ENCODE data around the gene ETS1. TPM values are rescaled to one million over a fixed set of nuclear protein-coding genes. Genes with fewer than 3 reads are reported as not detected.

The ETS1 gene
- total RNA-seq, 1 experiment from 2014 or later = 29.9 TPM

DNA sequence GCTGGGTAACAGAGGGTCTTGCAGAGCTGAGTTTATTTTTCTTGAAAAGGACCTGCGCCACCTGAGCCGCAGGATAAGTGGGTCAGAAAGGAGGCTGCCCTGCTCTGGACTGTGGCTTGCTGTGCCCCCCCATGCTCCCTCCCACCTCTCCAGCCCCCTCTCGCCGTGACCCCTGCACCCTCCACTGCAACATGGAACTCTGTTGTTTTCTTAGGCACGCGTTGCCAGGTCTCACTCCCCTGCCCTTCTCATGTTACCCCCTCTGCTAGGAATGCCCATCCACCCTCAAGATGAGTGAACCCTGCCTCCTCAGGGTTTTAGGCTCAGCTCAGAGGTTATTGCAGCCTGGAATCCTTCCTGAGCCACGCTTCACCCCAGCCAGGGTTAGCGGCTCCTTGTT lies 10.8 kb downstream of the ETS1 start:
- H3K4me1 ChIP-seq (ENCODE audit: insufficient read depth, low read length) = peaks cover 26% of the 10 kb centered on the region
- peaks cover 59 to 80% of the 10 kb centered on the region in 2 experiments for H3K4me1 Mint-ChIP-seq

More for the DNA sequence above, 10.8 kb downstream of the ETS1 start:
- peak overlapping the region in 1 of 3 experiments; percentile 83; a peak in 3 of 7 replicates for H3K27ac Mint-ChIP-seq
- Histone ChIP-seq H3K27me3 (ENCODE audit: insufficient read depth, low read length) (no peaks in the 10 kb centered on the region), H4K5ac (ENCODE audit: insufficient read length, low read depth, low read length) (no peak overlapping the region), H3T11ph (ENCODE audit: low read length) (no peak overlapping the region), H4K20me1 (ENCODE audit: control insufficient read depth, insufficient read depth, insufficient read length) (no peaks in the 10 kb centered on the region), H3K9me3 (ENCODE audit: control insufficient read depth, low read depth, low read length) (no peaks in the 10 kb centered on the region), H2BK120ac (ENCODE audit: low read depth, low read length, poor library complexity, severe bottlenecking) (no peak overlapping the region), H3K56ac (ENCODE audit: insufficient read length, low read depth, low read length) (no peak overlapping the region), H4K91ac (ENCODE audit: insufficient read length, low read depth, low read length) (no peak overlapping the region), H3K27ac (ENCODE audit: insufficient read length, low read depth, low read length) (no peak overlapping the region), H3K79me2 (ENCODE audit: insufficient read depth, low read length) (peaks cover 6% of the 10 kb centered on the region; the same call in 1 of the 2 replicates), H3K14ac (ENCODE audit: insufficient read depth, low read length) (0 out of 2 replicates have a peak overlapping the region, but pooled peaks have one; percentile 70), H2BK5ac (ENCODE audit: insufficient read length, low read length) (no peak overlapping the region), H2BK20ac (ENCODE audit: low read depth, low read length, poor library complexity, severe bottlenecking) (no peak overlapping the region), H3K4ac (ENCODE audit: low read depth, low read length) (no peak overlapping the region), H3K23ac (ENCODE audit: insufficient read length, low read depth, low read length) (no peak overlapping the region), H2BK12ac (ENCODE audit: insufficient read length, low read depth, low read length) (no peak overlapping the region), H3K23me2 (ENCODE audit: insufficient read length, low read depth, low read length, poor library complexity, severe bottlenecking) (no peaks in the 10 kb centered on the region), H2BK15ac (ENCODE audit: low read depth, low read length) (no peak overlapping the region), H3K79me1 (ENCODE audit: insufficient read depth, low read depth, low read length, poor library complexity, severe bottlenecking) (no peaks in the 10 kb centered on the region), H3K9ac (ENCODE audit: extremely low read depth, insufficient read length, low read length) (no peak overlapping the region), H3K4me2 (ENCODE audit: insufficient read depth, insufficient read length, low read length) (no peak overlapping the region), H4K8ac (replicated peaks; ENCODE audit: insufficient read length, low read depth, low read length) (peak overlapping the region; percentile 72), H2AFZ (ENCODE audit: low read length) (no peak overlapping the region), H2AK5ac (ENCODE audit: insufficient read length, low read length) (no peak overlapping the region), H3K18ac (ENCODE audit: insufficient read length, low read depth, low read length) (no peak overlapping the region)
- DNase-seq = no peak
- no CpG with 5 or more reads among the region's 8 CpGs for WGBS (ENCODE audit: extremely low coverage, insufficient read length, low lambda C conversion rate)
- peaks cover 0 to 2% of the 10 kb centered on the region in 2 experiments; a peak in 1 of 5 replicates for H3K9me3 Mint-ChIP-seq
- TF ChIP-seq, protein P1, sequence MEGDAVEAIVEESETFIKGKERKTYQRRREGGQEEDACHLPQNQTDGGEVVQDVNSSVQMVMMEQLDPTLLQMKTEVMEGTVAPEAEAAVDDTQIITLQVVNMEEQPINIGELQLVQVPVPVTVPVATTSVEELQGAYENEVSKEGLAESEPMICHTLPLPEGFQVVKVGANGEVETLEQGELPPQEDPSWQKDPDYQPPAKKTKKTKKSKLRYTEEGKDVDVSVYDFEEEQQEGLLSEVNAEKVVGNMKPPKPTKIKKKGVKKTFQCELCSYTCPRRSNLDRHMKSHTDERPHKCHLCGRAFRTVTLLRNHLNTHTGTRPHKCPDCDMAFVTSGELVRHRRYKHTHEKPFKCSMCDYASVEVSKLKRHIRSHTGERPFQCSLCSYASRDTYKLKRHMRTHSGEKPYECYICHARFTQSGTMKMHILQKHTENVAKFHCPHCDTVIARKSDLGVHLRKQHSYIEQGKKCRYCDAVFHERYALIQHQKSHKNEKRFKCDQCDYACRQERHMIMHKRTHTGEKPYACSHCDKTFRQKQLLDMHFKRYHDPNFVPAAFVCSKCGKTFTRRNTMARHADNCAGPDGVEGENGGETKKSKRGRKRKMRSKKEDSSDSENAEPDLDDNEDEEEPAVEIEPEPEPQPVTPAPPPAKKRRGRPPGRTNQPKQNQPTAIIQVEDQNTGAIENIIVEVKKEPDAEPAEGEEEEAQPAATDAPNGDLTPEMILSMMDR (conservative IDR thresholded peaks at IDR 0.05) = no peak
- H3K36me3 Mint-ChIP-seq (ENCODE audit: insufficient read depth in 1 of 3, low read depth in 3 of 3) = peaks cover 0 to 6% (median 2%) of the 10 kb centered on the region in 3 experiments; a peak in 3 of 7 replicates
- no peaks in the 10 kb centered on the region for H3K27me3 Mint-ChIP-seq (ENCODE audit: low read depth)
- peak overlapping the region in 1 of 2 experiments; percentile 5; a peak in 1 of 5 replicates for H3K4me3 Mint-ChIP-seq

Measured in H9 (cell line).